M059J (cell line): ENCODE results near the gene SLC6A12. TPM values are rescaled to one million over a fixed set of nuclear protein-coding genes. Genes with fewer than 3 reads are reported as not detected.

Experiments used
- total RNA-seq: library from RNA; depleted of rRNA; stranded (reverse); fragments of >200 nt; shearing (Covaris generic); gene quantifications from 2 replicates; pipeline ENCODE4 v1.2.3, GENCODE V29; 2014; rRNA removed

SLC6A12 gene
- total RNA-seq, 1 experiment from 2014 or later = not detected

Other genes starting within 250 kb of the SLC6A12 start
- gene IQSEC3, start 147.4 kb downstream of the SLC6A12 start, total RNA-seq = not detected in 2 replicates
- not detected in 2 replicates for gene SLC6A13, start 48.7 kb upstream of the SLC6A12 start, total RNA-seq
- 33.8 and 40.3 TPM in 2 replicates for gene KDM5A, start 175.2 kb upstream of the SLC6A12 start, total RNA-seq
- 10.7 and 22.4 TPM in 2 replicates for gene CCDC77, start 187.5 kb upstream of the SLC6A12 start, total RNA-seq
- 0.05 and 1.8 TPM in 2 replicates for gene B4GALNT3, start 245.8 kb upstream of the SLC6A12 start, total RNA-seq